Smooth muscle cell (in vitro differentiated cells): Measurements from ENCODE around the gene SLC9A8. TPM values are rescaled to one million over a fixed set of nuclear protein-coding genes. Genes with fewer than 3 reads are reported as not detected.

ENCODE experiments used
- DNase-seq: peaks from one replicate; lab custom pipeline; 2025; ENCODE audit not compliant: unreplicated experiment; lab: John Stamatoyannopoulos, UW
- H2AFZ ChIP-seq: fragments of 200-600 bp; sonication (generic); 2 replicates; pipeline ENCODE4 v1.6.0; 2016; ENCODE audit warnings: antibody characterized with exemption, low read depth, mild to moderate bottlenecking
- H3F3A ChIP-seq: fragments of 200-600 bp; sonication (generic); 2 replicates; pipeline ENCODE4 v1.6.0; 2017; ENCODE audit warnings: antibody characterized with exemption, low read depth
- H3K27ac ChIP-seq: fragments of 200-600 bp; sonication (generic); 2 replicates; pipeline ENCODE4 v1.5.1; 2016; ENCODE audit warnings: low read depth, mild to moderate bottlenecking
- H3K27me3 ChIP-seq: fragments of 200-600 bp; sonication (generic); 2 replicates; pipeline ENCODE4 v1.6.1; 2016; ENCODE audit warnings: low read depth, mild to moderate bottlenecking
- H3K36me3 ChIP-seq: fragments of 200-600 bp; sonication (generic); 2 replicates; pipeline ENCODE4 v1.5.1; 2016; ENCODE audit warnings: low read depth
- H3K4me1 ChIP-seq: fragments of 200-600 bp; sonication (generic); 2 replicates; pipeline ENCODE4 v1.5.1; 2016; ENCODE audit warnings: low read depth
- H3K4me2 ChIP-seq: fragments of 200-600 bp; sonication (generic); 2 replicates; pipeline ENCODE4 v1.6.0; 2016; ENCODE audit warnings: mild to moderate bottlenecking
- H3K4me3 ChIP-seq: fragments of 200-600 bp; sonication (generic); 2 replicates; pipeline ENCODE4 v1.5.1; 2016; ENCODE audit warnings: mild to moderate bottlenecking
- H3K79me2 ChIP-seq: fragments of 200-600 bp; sonication (generic); 2 replicates; pipeline ENCODE4 v1.6.0; 2016; ENCODE audit warnings: low read depth, mild to moderate bottlenecking
- H3K9ac ChIP-seq: fragments of 200-600 bp; sonication (generic); 2 replicates; pipeline ENCODE4 v1.6.0; 2016; ENCODE audit warnings: low read depth
- H3K9me3 ChIP-seq: fragments of 200-600 bp; sonication (generic); replicated peaks from 2 replicates; pipeline ENCODE4 v1.5.1; 2016; ENCODE audit warnings: low read depth
- H4K20me1 ChIP-seq: fragments of 200-600 bp; sonication (generic); 2 replicates; pipeline ENCODE4 v1.6.0; 2016; ENCODE audit warnings: low read depth
- WGBS: methylation state at CpG from one replicate; pipeline ENCODE4 v1.1.7; 2016; ENCODE audit warnings: low lambda C conversion rate; 5-methylcytosine and 5-hydroxymethylcytosine counted together
- polyA plus RNA-seq: library from polyadenylated mRNA; unstranded; fragments of >200 nt; fragmentation: Nextera tagmentation; extraction: Ambion mirVana; gene quantifications from 2 replicates; pipeline ENCODE4 v1.2.1, GENCODE V29; 2016
- total RNA-seq: library from RNA; depleted of rRNA; stranded (reverse); fragments of >200 nt; gene quantifications from 2 replicates; pipeline ENCODE4 v1.2.3, GENCODE V29; 2014
- TF ChIP-seq, protein P1 (sequence below): fragments of 200-600 bp; sonication (generic); IDR thresholded peaks from 2 replicates; pipeline ENCODE4 v1.5.1; 2017; ENCODE audit warnings: borderline replicate concordance, mild to moderate bottlenecking, antibody characterized with exemption; ENCODE audit not compliant: insufficient read depth, poor library complexity, severe bottlenecking

The SLC9A8 gene
- total and polyA plus RNA-seq, 2 experiments from 2014 or later = 2.2 to 4.5 TPM

GRCh38 chr20:49936153-49937026, 123.8 kb downstream of the SLC9A8 start, which contains the start of gene RNF114:
TSS of gene RNF114 (plus strand) at chr20:49936397. CDS start at chr20:49936413, 16 bp downstream.
- H2AFZ ChIP-seq = peak within 1 kb of the TSS; percentile 90
- H3K4me1 ChIP-seq = peaks cover 13% of the 10 kb centered on the region
- peak within 1 kb of the TSS; percentile 93 for H3K9ac ChIP-seq
- no peaks in the 10 kb centered on the region for H3F3A ChIP-seq
- 1% methylated on average over 67 of the region's 79 CpGs for WGBS
- H3K4me2 ChIP-seq = peak within 1 kb of the TSS; percentile 94
- no peaks in the 10 kb centered on the region for H3K27me3 ChIP-seq
- no peaks in the 10 kb centered on the region for H3K9me3 ChIP-seq
- H3K4me3 ChIP-seq = peak within 1 kb of the TSS; percentile 96
- no peaks in the 10 kb centered on the region for H3K36me3 ChIP-seq
- peaks cover 48% of the 10 kb centered on the region for H4K20me1 ChIP-seq
- H3K79me2 ChIP-seq = peaks cover 54% of the 10 kb centered on the region
- peak within 1 kb of the TSS; percentile 82 for H3K27ac ChIP-seq
- peak; percentile 76 for DNase-seq
- TF ChIP-seq, protein P1, sequence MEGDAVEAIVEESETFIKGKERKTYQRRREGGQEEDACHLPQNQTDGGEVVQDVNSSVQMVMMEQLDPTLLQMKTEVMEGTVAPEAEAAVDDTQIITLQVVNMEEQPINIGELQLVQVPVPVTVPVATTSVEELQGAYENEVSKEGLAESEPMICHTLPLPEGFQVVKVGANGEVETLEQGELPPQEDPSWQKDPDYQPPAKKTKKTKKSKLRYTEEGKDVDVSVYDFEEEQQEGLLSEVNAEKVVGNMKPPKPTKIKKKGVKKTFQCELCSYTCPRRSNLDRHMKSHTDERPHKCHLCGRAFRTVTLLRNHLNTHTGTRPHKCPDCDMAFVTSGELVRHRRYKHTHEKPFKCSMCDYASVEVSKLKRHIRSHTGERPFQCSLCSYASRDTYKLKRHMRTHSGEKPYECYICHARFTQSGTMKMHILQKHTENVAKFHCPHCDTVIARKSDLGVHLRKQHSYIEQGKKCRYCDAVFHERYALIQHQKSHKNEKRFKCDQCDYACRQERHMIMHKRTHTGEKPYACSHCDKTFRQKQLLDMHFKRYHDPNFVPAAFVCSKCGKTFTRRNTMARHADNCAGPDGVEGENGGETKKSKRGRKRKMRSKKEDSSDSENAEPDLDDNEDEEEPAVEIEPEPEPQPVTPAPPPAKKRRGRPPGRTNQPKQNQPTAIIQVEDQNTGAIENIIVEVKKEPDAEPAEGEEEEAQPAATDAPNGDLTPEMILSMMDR = no peak

- H2AFZ ChIP-seq = peak overlapping the region; percentile 86
Observed at GRCh38 chr20:49937027-49937929, 124.7 kb downstream of the SLC9A8 start.

DNA sequence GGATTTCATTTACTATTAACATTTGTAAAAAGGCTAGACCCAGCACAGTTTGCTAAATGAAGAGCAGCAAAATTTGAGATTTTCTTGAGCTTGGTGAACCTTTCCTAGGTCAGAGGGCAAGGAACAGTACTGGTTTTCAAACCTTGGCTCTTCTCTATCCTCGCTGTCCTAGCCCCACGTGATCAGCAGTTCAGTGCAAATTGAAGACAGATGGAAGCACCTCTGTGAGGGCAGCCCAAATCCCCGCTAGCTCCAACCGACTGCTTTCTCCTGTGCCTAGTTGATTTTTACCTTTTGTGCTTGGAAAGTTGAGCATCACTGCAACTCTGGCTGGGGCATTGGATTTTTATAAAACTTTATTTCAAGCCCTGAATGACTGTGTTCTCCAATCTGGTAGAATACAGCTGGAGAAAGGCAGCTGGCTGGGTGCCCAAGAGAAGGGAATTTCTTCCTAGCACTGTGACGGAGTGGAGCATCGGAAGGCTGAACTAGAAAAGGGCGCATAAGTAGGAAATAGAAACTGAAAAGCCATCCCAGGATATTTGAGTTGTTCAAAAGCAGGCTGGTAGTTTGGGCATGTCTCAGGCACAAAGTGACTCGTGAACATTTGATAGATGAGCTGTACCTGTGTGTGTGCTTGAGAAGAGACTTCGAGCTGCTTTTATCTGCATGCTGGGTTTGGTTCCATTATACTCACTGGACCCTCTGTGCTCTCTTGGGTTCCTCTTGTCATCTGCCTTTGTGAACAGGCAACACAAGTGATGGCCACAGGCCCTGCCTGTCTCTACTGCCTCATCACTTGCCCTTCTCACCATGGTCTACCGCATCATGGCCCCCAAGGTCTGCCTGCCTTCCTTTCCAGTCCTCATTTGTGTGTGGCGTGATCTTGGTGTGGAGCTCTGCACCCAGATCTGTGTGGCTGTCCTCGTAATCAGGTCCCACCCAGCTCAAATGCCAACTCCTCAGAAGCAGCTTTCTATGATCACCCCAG, 125.8 kb downstream of the SLC9A8 start:
- 68% methylated on average over 12 of the region's 12 CpGs for WGBS
- TF ChIP-seq, protein P1 = no peak
- Histone ChIP-seq H3K36me3 (no peaks in the 10 kb centered on the region), H3K4me1 (peaks cover 13% of the 10 kb centered on the region), H3K4me3 (peak overlapping the region; percentile 96), H3K9ac (peak overlapping the region; percentile 24), H3K9me3 (no peaks in the 10 kb centered on the region), H3K79me2 (peaks cover 74% of the 10 kb centered on the region), H4K20me1 (peaks cover 69% of the 10 kb centered on the region), H3K4me2 (peak overlapping the region; percentile 94), H2AFZ (no peak overlapping the region), H3K27ac (no peak overlapping the region), H3K27me3 (no peaks in the 10 kb centered on the region), H3F3A (no peaks in the 10 kb centered on the region)
- DNase-seq = peak; percentile 8

More at GRCh38 chr20:49937027-49937929, 124.7 kb downstream of the SLC9A8 start:
- TF ChIP-seq, protein P1 = no peak
- peak overlapping the region; percentile 93 for H3K9ac ChIP-seq
- H3K79me2 ChIP-seq = peaks cover 63% of the 10 kb centered on the region
- no peaks in the 10 kb centered on the region for H3F3A ChIP-seq
- H3K27me3 ChIP-seq = no peaks in the 10 kb centered on the region
- no peaks in the 10 kb centered on the region for H3K9me3 ChIP-seq
- H4K20me1 ChIP-seq = peaks cover 57% of the 10 kb centered on the region
- H3K4me3 ChIP-seq = peak overlapping the region; percentile 96
- peak overlapping the region; percentile 94 for H3K4me2 ChIP-seq
- 11% methylated on average over 12 of the region's 12 CpGs for WGBS
- DNase-seq = no peak
- H3K27ac ChIP-seq = peak overlapping the region; percentile 82
- peaks cover 13% of the 10 kb centered on the region for H3K4me1 ChIP-seq
- no peaks in the 10 kb centered on the region for H3K36me3 ChIP-seq
